Astrocyte (in vitro differentiated cells and primary cell): ENCODE results near the gene ARFIP1.

ENCODE experiments used
- CTCF ChIP-seq: IDR thresholded peaks from 2 replicates; pipeline ENCODE4 v1.5.1; 2011; ENCODE audit warnings: low read depth, mild to moderate bottlenecking, inconsistent platforms, low read length, moderate library complexity; ENCODE audit not compliant: insufficient read depth
- EZH2 ChIP-seq: IDR thresholded peaks from 2 replicates; pipeline ENCODE4 v1.6.1; 2012; ENCODE audit warnings: mild to moderate bottlenecking, low read length, inconsistent platforms; ENCODE audit not compliant: insufficient read depth

GRCh38 chr4:152875261-152875660 is 95.5 kb downstream of the ARFIP1 start:
- no peak for TF ChIP-seq CTCF
- no peak for TF ChIP-seq EZH2
